Measurements from ENCODE around the gene GLI3. TPM values are rescaled to one million over a fixed set of nuclear protein-coding genes. Genes with fewer than 3 reads are reported as not detected.

Gene GLI3
- total RNA-seq, 1 donor from 2014 or later: 126 TPM

- Mint-ChIP-seq H3K4me1 (peaks cover 17% of the 10 kb centered on the region), H3K36me3 (no peaks in the 10 kb centered on the region), H3K27ac (peak overlapping the region; percentile 82)
These were observed 320.5 kb downstream of the GLI3 start for GRCh38 chr7:41916450-41916927.

GRCh38 chr7:41915871-41916270, 321.1 kb downstream of the GLI3 start:
- no peak for DNase-seq (ENCODE audit: low spot score in 2 of 2, unreplicated experiment in 2 of 2)
- H3K27ac Mint-ChIP-seq: peak overlapping the region; percentile 82
- H3K4me1 Mint-ChIP-seq: peaks cover 17% of the 10 kb centered on the region
- no peaks in the 10 kb centered on the region for H3K36me3 Mint-ChIP-seq
- no peak overlapping the region for H3K4me3 Mint-ChIP-seq
- H3K27me3 Mint-ChIP-seq (ENCODE audit: low read depth): no peaks in the 10 kb centered on the region
- no peak for TF ChIP-seq CTCF (IDR thresholded peaks at IDR 0.05; ENCODE audit: unreplicated experiment)
- peaks cover 17% of the 10 kb centered on the region for H3K9me3 Mint-ChIP-seq

More at GRCh38 chr7:41916450-41916927, 320.5 kb downstream of the GLI3 start:
- TF ChIP-seq CTCF (IDR thresholded peaks at IDR 0.05; ENCODE audit: unreplicated experiment): no peak
- H3K4me3 Mint-ChIP-seq: no peak overlapping the region
- no peaks in the 10 kb centered on the region for H3K27me3 Mint-ChIP-seq (ENCODE audit: low read depth)
- H3K9me3 Mint-ChIP-seq: peaks cover 17% of the 10 kb centered on the region
- DNase-seq (ENCODE audit: low spot score in 2 of 2, unreplicated experiment in 2 of 2): no peak

GRCh38 chr7:41912851-41913567, 324.0 kb downstream of the GLI3 start:
- Mint-ChIP-seq H3K4me1 (peaks cover 17% of the 10 kb centered on the region), H3K27me3 (ENCODE audit: low read depth) (no peaks in the 10 kb centered on the region), H3K36me3 (peaks cover 3% of the 10 kb centered on the region), H3K27ac (no peak overlapping the region), H3K9me3 (peaks cover 21% of the 10 kb centered on the region), H3K4me3 (no peak overlapping the region)
- TF ChIP-seq CTCF (IDR thresholded peaks at IDR 0.05; ENCODE audit: unreplicated experiment): no peak
- DNase-seq (ENCODE audit: low spot score in 2 of 2, unreplicated experiment in 2 of 2): no peak

DNA sequence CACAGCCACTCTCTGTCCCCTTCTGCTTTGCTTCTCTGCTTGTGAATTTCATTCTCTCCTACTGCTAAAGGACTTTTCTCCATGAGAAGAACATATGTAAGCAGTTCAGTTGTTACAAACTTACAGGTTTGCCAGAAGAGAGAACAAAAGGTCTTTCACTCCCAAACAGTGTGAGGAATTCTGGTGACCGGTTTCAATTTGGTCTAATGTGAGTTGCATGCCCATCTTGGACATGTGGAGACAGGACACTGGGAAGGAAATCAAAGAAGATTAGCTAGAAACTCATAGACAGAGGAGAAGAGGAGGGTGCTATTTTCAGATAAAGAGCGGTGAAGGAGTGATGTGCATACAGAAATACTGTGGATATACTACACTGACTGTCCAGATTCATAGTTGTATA, 324.6 kb downstream of the GLI3 start:
- DNase-seq (ENCODE audit: low spot score in 2 of 2, unreplicated experiment in 2 of 2): no peak
- Mint-ChIP-seq H3K4me3 (no peak overlapping the region), H3K4me1 (peaks cover 17% of the 10 kb centered on the region), H3K9me3 (peaks cover 23% of the 10 kb centered on the region), H3K36me3 (peaks cover 3% of the 10 kb centered on the region), H3K27me3 (ENCODE audit: low read depth) (no peaks in the 10 kb centered on the region), H3K27ac (no peak overlapping the region)
- no peak for TF ChIP-seq CTCF (IDR thresholded peaks at IDR 0.05; ENCODE audit: unreplicated experiment)

DNA sequence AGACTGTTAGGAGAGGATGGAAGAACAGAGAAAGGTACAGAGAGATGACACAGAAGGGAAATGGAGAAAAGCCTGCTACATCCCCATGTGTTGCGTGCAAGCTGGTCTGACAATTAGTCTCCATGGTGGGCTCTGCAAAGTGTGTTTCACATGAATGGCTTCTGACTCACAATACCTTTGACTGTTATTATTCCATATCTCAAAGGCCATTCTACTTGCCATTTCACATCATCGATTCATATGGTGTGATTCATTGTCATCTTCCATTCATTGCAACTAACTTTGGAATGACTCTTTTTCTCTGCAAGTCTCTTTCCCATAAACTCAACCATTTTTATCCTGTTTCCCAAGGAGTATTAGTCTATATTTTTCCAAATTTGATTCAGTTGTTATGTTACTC, 325.2 kb downstream of the GLI3 start:
- Mint-ChIP-seq H3K36me3 (peaks cover 3% of the 10 kb centered on the region), H3K27me3 (ENCODE audit: low read depth) (no peaks in the 10 kb centered on the region), H3K9me3 (peaks cover 23% of the 10 kb centered on the region), H3K27ac (no peak overlapping the region), H3K4me1 (peaks cover 15% of the 10 kb centered on the region), H3K4me3 (no peak overlapping the region)
- DNase-seq (ENCODE audit: low spot score in 2 of 2, unreplicated experiment in 2 of 2): no peak
- no peak for TF ChIP-seq CTCF (IDR thresholded peaks at IDR 0.05; ENCODE audit: unreplicated experiment)

Measured in mesothelial cell of epicardium (in vitro differentiated cells).